ENCODE measurements around the gene RPS5.
A peak's percentile ranks its signal among the peaks of the same experiment; 100 is the strongest.
"Not testable (repeated sequence)": the region's sequence is repeated elsewhere in the genome, so short reads cannot be mapped to it uniquely, and the experiment has no call there.

Gene RPS5

GRCh38 chr19:58386576-58387337 is at the start of gene RPS5:
RPS5 (plus strand) TSS chr19:58387269; CDS start chr19:58388138, 869 bp downstream.
- DNase-seq = peak; percentile 98

DNA sequence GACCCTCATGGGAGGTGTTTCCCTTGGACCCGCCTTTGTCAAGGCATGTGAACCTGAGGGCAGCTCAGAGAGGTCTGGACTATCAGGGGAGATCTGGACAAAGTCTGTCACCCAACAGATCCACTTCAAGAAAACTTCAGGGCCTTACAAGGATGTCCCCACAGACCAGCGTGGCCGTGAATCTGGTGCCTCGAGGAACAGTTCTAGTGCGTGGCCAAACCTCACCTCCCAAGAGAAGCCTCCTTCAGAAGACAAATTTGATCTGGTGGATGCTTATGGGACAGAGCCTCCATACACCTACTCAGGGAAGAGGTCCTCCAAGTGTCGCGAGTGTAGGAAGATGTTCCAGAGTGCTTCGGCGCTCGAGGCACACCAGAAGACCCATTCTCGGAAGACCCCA is 48.7 kb upstream of the RPS5 start:
- no peak for DNase-seq

- DNase-seq = peak; percentile 25
These were observed 48.1 kb upstream of the RPS5 start for GRCh38 chr19:58338825-58339558.

- no peak for DNase-seq
These were observed 41.5 kb upstream of the RPS5 start for GRCh38 chr19:58345558-58345957.

- peak; percentile 78 for DNase-seq
These were observed 39.8 kb upstream of the RPS5 start for GRCh38 chr19:58346961-58347929.

- not testable (repeated sequence) for DNase-seq
These were observed 39.0 kb upstream of the RPS5 start for GRCh38 chr19:58348080-58348479.

DNA sequence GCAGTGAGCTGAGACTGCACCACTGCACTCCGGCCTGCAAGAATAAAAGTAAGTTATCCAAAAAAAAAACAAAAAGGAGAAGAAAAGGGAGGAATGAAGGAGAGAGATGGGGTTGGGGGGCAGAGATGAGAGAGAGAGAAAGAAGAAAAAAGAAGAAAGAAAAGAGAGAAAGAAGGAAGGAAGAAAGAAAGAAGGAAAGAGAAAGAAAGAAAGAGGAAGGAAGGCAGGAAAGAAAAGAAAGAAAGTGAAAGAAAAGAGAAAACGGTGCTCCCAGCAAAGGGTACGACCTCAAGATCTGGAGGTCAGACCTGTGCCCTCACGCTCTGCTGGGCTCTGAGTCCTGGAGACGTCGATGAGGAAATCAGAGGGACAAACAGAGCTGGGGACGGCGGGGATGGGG is 37.5 kb upstream of the RPS5 start:
- no peak for DNase-seq

DNA sequence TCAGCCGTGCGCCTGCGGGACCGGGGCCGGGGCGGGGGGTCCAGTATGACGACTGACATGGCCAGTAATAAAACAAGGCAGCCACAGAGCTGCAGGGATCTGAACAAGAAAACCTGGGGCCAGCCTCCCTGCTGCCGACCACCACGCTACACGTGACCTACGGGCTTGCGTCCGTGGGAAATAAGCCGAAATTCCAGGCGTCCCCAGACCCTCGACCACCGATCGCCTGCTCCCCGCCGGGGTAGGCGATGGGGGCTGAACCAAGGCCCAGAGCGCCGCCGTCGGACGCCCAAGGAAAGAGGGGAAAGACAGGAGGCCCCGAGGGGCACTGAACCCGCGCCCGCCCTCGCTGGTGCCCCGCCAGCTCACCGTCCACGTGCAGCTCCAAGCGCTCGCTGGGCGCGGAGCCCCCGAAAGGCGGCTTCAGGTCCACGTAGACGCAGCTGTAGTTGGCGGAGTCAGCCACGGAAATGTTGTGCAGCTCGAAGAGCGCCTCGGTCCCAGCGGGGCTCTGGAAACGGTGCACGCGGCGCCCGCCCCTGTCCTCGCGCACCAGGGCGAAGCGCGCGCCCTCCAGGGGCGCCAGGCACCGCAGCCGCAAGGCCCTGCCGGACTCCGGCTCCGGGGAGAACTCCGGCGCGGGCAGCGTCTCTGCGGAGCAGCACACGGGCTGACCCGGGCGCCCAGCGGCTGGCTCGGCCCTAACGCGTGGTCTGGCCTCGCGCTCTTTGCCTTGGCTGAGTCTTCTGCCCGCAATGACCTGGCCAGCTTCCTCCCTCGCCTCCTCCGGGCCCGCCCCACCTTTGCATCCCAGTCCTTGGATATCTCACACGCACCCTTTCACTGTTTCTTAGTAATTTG is 36.8 kb upstream of the RPS5 start:
- DNase-seq = no peak

DNA sequence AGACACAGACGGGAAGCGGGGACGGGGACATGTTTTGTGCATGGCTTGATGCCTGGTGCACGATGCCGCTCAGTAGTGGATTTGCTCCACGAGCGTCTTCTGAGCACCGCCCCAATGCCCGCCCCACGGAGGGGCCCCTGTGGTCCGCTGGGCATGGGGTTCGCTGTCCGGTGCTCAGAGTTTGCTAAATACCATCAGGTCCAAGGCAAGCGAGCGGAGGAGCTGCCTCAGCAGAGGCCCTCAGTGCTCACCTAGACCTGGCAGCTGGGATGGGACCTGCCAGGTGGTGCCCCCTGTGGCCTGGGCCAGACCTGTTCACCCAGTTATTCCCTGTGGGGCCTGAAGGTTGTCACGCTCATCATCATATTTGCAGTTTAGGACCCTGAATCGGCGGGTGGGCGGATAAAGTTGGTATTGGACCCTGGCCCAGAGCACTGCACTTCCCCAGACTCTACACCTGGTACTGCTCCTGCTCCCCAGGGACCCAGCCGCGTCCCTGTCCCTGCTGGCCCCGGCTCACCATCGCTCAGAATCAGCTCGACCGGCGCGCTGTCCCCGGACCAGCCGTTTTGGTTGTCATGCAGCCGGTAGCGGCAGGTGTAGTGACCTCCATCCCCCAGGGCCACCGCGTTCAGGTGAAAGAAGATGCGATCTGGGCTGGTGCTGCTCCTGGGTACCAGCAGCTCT is 36.1 kb upstream of the RPS5 start:
- DNase-seq = no peak

GRCh38 chr19:58351558-58351878 is 35.6 kb upstream of the RPS5 start:
- no peak for DNase-seq

DNA sequence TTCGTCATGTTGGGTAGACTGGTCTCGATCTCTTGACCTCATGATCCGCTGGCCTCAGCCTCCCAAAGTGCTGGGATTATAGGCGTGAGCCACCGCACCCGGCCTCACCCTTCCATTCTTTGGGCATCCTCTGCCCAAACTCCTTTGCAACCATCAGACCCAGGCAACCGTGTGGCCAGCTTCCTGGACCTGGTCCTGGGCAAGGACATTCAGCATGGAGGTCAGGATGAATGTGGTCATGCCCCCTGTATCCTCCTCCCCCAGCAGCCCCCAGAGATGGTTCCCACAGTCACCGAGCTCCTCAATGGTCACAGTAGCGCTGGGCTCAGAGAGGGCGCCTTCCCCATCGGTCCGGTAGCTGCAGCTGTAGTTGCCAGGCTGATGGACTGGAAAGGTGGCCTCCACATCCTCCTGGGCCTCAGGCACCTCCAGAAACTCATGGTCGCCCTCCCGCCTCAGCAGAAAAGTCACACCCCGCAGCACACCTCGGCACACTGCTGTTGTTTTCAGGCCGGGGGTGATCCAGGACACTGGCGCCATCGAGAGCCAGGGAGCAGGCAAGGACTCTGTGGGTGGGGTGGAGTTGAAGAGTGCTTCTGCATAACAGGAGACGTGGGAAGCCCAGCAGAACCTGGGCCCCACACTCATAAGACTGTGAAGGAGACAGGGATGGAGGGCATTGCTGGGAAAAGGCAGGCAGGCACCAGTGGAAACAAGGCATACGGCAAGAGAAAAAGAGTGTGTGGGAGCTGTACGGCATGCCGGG is 34.9 kb upstream of the RPS5 start:
- no peak for DNase-seq

- DNase-seq = no peak
These were observed 34.1 kb upstream of the RPS5 start, which contains the start of gene A1BG for GRCh38 chr19:58352760-58353671. A1BG (minus strand) TSS chr19:58353492; CDS start chr19:58353437, 55 bp downstream.

DNA sequence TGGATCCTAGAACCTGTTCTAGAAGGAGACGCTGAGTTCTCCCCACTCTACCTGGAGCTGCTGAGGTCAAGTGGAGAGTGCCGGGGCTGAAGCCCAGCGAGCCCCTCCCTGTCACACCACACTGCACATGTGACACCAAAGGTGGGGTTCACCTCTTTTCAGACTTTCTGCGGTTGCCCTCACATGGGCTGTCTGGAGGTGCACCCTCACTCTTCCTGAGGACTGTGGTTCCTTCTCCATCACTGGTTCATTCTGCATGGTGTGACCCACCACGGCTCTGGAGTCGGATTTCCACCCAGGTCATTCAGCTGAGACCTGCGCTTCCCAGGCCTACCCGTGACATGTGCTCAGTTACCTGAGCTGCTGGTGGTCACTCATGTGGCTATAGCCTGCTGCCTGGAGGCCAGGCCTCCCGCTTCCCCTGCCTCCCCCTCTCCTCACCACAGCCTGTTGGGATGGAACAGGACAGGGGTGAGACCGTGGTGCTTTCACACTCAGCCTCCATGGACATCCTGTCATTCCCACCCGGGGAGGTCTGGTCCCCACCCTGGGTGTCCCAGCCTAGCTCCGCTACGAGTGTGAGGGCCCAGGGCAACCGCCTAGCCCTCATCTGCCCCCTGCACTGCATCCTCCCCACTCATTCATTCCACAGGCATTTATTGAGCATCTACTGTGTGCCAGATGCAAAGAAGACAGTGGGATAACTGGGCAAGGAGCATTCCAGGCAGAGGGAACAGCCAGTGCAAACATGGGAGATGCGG is 33.2 kb upstream of the RPS5 start:
- DNase-seq = no peak

GRCh38 chr19:58354478-58355030 is 32.5 kb upstream of the RPS5 start:
- no peak for DNase-seq

- DNase-seq = no peak
These were observed 31.8 kb upstream of the RPS5 start for GRCh38 chr19:58355215-58355796.

DNA sequence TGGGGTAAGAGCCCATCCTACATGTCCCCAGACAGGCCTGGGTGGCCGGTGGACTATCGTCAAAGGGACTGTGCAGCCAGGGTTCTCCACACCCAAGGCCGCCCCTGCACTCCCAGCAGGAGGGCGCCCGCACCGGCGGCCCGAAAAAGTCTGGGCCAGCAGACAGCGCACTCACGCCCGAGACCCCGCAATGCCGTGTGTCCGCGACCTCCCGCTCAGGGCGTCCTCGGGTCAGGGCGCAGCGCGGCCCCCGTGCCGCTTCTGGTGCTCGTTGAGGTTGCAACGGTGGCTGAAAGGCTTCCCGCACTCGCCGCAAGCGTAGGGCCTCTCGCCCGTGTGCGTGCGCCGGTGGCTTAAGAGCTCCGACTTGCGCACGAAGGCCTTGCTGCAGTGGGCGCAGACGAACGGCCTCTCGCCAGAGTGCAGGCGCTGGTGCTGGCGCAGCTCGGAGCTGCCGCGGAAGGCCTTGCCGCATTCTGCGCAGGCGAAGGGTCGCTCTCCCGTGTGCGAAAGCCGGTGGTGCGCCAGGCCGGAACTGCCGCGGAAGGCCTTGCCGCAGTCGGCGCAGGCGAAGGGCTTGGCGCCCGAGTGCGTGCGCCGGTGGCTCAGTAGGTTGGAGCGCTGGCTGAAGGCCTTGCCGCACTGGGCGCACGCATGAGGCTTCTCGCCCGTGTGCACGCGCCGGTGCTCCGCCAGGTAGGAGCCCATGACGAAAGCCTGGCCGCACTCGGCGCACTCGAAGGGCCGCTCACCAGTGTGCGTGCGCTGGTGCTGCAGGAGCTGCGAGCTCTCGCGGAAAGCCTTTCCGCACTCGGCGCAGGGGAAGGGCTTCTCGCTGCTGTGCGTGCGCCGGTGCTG is 30.9 kb upstream of the RPS5 start:
- DNase-seq = peak; percentile 50

All from EL (cell line).